ENCODE data around the gene C5orf47.

C5orf47 gene

DNA sequence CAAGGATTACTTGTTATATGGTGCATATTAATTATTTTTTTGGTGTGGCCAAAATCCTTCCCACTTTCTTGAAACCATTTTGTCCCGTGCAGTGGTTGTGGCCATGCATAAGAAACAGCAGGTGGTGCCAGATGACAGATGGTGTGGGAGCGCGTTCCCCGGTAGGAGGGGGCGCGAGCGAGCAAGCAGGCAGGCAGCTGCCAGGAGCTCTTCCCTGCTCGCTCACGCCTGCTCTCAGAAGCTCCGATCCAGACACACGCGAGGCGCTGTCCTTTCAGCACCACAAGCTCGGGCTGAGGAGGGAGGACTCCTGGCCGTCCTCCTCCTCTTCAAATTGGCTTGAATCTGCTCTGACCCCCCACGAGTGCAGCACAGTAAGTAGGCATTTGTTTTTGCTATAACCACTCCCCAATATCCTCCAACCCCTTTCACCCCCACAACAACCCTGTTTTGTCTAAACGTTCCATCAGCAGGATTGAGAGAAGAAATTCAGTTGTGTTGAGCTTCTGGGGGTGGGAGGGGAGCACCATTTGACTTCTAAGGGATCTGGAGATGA lies 56.6 kb downstream of the C5orf47 start, which contains the start of gene NSG2:
Gene NSG2, plus strand, starts transcription at position 237 of the 556 bp plus-strand sequence. CDS start 1,050 bp downstream, outside the sequence.
- no peak for TF ChIP-seq GATA2 (IDR thresholded peaks at IDR 0.05; ENCODE audit: low read depth, low read length)
- no peak for TF ChIP-seq GATA3 (IDR thresholded peaks at IDR 0.05; ENCODE audit: low read depth, low read length)

- TF ChIP-seq GATA3 (IDR thresholded peaks at IDR 0.05; ENCODE audit: low read depth, low read length) (no peak), GATA2 (IDR thresholded peaks at IDR 0.05; ENCODE audit: low read depth, low read length) (no peak)
Observed at GRCh38 chr5:174046558-174046957, 57.6 kb downstream of the C5orf47 start.

DNA sequence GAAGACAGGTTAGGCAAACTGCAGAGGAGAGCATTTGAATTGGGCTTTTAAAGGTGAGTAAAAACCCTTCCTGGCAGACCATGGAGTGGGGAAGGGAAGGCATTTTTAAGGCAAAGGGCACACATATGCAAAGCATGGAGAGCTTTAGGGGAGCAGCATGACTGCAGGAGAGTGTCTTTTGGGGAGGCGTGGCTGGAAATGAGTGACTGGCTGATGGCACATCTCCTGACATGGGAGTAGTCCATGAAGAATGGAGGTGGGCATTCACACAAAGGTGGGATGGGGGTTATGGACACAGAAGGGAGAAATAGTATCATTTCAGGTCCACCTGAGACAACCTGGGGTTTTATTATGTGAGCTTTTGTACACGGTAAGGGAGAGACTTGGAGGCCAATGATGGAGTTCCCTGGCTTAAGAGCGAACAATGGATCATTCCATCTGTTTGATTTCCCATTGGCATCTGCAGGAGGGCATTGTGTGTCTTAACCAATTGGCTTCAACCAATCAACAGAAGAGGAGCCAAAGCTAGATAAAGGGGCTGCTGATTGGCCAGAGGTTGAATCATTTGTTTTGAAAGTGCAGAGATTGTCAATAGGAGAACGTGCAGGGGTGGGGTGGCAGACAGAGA lies 58.6 kb downstream of the C5orf47 start:
- TF ChIP-seq GATA2 (IDR thresholded peaks at IDR 0.05; ENCODE audit: low read depth, low read length): no peak
- TF ChIP-seq GATA3 (IDR thresholded peaks at IDR 0.05; ENCODE audit: low read depth, low read length): no peak

GRCh38 chr5:174052636-174053035 lies 63.7 kb downstream of the C5orf47 start:
- TF ChIP-seq GATA2 (IDR thresholded peaks at IDR 0.05; ENCODE audit: low read depth, low read length) (no peak), GATA3 (IDR thresholded peaks at IDR 0.05; ENCODE audit: low read depth, low read length) (no peak)

DNA sequence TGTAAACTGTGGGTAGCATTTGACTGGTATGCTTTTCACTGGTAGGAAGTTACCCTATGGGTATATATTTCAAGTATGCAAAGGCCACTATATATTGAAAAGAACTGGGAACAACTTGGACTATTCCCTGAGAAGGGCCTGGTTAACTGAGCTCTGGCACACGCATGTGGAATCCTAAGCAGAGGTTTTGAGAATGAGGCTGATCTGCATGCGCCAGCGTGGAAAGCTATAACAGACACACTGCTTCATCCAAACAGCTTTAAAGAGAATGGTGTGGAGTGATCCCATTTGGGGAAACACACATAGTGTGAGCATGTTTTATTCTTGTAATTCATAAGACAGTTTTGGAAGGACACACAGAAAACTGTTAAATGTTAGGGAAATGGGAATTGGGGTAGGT lies 64.9 kb downstream of the C5orf47 start:
- TF ChIP-seq GATA3 (IDR thresholded peaks at IDR 0.05; ENCODE audit: low read depth, low read length): no peak
- TF ChIP-seq GATA2 (IDR thresholded peaks at IDR 0.05; ENCODE audit: low read depth, low read length): no peak
